Measurements from ENCODE around the gene JSRP1.
A peak's percentile ranks its signal among the peaks of the same experiment; 100 is the strongest.

JSRP1 gene

DNA sequence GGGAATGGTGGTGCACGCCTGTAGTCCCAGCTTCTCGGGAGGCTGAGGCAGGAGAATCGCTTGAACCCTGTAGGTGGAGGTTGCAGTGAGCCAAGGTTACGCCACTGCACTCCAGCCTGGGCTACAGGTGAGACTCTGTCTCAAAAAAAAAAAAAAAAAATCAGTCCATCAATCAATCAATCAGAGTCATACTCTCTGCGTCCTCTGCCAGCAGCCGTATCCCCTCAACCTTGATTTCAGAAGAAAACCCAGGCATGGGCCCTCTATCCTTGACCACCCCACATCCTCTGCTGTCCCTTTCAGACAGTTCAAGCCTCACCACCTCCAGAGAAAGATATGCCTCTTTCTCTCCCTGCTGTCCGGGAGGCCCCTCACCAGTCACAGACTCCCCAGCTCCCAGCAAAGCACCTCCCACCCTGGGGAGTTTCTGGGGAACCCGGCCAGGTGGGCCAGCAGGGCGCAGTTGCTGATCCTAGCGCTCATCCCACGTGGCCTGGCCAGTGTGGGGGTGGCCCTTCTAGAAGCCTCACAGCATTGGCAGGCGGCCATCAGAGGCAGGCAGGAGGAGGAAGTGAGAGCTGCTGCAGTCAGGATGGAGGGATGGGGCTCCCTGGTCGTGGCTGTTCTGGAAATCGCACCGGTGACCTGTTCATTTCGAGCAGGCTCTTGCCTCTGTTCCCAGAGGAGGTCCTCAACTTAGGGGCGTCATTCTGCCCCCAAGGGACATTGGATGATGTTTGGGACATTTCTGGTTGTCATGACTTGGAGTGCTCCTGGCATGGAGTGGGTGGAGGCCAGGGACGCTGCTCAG is 10.2 kb upstream of the JSRP1 start:
- DNase-seq (ENCODE audit: low spot score), result peak; percentile 83

DNA sequence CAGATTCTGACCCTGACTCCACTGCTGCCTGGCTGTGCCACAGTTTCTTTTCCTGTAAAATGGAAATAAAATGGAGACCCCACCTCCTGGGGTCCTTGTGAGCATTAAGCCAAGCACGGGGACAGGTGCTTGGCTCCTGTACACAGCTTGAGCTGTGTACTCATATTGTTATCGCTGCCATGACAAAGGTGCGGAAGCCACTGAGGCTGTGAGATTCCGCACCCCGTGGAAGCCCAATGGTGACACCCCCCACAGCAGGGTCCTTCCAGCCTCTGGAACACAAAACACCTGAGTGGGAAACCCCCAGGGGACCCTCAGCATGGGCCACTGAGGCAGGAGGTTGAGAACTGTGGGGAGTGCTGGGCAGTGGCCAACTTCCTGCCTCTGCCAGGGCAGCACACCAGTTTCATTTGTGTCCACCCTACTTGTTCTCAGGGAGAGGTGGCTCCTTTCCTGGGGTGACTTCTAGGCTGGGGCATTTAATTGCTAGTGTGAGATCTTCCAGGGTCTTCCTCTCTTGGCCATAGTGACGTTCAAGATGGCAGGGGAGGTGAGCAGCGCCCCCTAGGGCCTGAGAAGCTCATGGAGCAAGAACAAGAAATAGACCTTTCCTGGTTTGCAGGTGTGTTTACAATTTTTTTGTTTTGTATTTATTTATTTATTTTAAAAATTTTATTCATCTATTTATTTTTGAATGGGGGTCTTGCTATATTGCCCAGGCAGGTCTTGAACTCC is 5.4 kb upstream of the JSRP1 start:
- DNase-seq (ENCODE audit: low spot score), result no peak

DNA sequence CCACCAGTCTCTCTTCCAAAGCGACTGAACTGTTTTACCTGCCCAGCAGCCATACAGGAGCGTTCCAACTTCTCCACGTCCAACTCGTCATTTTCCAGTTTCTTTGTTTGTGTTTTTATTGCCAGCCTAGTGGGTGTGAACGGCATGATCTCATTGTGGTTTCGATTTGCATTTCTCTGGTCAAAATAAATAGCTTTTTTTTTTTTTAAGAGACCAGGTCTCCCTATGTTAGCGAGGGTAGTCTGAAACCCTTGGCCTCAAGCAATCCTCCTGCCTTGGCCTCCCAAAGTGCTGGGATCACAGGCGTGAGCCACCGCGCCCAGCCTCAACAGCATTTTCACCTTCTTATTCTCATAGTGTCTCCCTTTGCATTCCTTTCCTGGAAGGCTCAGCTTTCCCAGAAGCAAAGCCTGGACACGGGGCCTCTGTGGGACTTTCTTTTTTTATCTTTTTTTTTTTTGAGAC is 4.2 kb upstream of the JSRP1 start:
- no peak for DNase-seq (ENCODE audit: low spot score)

GRCh38 chr19:2259336-2259735 is 3.1 kb upstream of the JSRP1 start:
- DNase-seq (ENCODE audit: low spot score), result no peak

- no peak for DNase-seq (ENCODE audit: low spot score)
These were observed 938 bp downstream of the JSRP1 start for GRCh38 chr19:2255112-2255845.

DNA sequence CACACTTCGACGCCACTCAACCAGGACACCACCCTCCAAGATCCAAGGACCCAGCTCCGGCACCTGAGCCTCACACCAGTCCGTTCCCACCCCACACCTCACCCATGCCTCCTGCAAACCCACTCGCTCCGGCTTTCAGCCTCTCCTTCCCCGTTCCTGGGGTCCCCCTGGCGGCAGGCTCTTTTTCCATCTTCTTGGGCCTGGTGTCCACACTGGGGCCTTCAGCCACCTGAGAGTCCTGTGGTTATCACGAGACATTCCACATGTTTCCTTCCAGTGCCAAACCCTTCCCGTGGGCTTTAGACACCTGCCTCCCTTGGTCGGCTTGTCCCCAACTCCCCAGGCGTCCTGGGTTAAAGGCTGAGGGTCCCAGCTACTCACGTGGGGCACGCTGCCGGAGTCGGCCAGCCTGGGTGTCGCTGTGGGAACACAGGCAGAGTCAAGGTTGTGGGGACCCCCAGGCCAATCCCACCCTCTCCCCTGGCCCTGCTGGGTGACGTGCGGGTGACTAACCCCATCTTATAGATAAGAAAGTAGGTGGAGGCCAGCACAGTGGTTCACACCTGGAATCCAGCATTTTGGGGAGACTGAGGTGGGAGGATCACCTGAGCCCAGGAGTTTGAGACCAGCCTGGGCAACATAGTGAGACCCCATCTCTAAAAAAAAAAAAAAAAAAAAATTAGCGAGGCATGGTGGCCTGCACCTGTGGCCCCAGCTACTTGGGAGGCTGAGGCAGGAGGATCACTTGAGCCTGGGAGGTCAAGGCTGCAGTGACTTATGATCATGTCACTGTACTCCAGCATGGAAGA is 1.9 kb downstream of the JSRP1 start:
- DNase-seq (ENCODE audit: low spot score), result no peak

- DNase-seq (ENCODE audit: low spot score), result no peak
These were observed 2.8 kb downstream of the JSRP1 start for GRCh38 chr19:2253106-2254063.

DNA sequence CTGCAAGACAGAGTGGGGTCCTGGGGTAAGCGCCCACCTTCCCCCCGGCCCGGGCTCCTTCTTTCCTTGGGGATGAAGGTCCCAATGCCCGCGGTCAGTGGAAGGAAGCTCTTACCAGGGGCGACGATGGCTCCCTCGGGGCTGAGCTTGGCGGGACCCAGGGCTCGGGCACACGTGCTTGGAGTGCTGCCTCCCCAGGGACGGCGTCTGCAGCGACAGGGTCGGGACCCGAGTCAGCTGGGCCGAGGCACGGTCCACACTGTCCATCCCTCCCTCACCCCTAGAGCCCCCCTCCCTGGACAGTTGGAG is 3.5 kb downstream of the JSRP1 start:
- no peak for DNase-seq (ENCODE audit: low spot score)

- DNase-seq (ENCODE audit: low spot score), result no peak
These were observed 4.0 kb downstream of the JSRP1 start for GRCh38 chr19:2252055-2252796.

DNA sequence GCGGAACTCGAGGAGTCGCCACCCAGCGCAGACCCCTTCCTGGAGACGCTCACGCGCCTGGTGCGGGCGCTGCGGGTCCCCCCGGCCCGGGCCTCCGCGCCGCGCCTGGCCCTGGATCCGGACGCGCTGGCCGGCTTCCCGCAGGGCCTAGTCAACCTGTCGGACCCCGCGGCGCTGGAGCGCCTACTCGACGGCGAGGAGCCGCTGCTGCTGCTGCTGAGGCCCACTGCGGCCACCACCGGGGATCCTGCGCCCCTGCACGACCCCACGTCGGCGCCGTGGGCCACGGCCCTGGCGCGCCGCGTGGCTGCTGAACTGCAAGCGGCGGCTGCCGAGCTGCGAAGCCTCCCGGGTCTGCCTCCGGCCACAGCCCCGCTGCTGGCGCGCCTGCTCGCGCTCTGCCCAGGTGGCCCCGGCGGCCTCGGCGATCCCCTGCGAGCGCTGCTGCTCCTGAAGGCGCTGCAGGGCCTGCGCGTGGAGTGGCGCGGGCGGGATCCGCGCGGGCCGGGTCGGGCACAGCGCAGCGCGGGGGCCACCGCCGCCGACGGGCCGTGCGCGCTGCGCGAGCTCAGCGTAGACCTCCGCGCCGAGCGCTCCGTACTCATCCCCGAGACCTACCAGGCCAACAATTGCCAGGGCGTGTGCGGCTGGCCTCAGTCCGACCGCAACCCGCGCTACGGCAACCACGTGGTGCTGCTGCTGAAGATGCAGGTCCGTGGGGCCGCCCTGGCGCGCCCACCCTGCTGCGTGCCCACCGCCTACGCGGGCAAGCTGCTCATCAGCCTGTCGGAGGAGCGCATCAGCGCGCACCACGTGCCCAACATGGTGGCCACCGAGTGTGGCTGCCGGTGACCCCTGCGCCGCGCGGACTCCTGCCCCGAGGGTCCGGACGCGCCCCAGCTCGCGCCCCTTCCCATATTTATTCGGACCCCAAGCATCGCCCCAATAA is 4.8 kb downstream of the JSRP1 start:
- no peak for DNase-seq (ENCODE audit: low spot score)

DNA sequence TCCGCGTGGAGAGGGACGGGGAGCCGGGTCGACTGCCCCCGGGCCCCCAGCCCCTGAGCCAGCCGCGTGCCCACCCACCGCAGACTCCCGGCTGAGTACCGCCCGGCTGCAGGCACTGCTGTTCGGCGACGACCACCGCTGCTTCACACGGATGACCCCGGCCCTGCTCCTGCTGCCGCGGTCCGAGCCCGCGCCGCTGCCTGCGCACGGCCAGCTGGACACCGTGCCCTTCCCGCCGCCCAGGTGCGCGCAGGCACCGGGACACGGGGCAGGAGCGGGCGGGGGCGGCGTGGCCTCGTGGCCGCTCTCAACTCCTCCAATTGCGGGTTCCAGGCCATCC is 5.5 kb downstream of the JSRP1 start:
- DNase-seq (ENCODE audit: low spot score), result no peak

GRCh38 chr19:2249880-2250765 is 6.1 kb downstream of the JSRP1 start:
- DNase-seq (ENCODE audit: low spot score), result no peak

DNA sequence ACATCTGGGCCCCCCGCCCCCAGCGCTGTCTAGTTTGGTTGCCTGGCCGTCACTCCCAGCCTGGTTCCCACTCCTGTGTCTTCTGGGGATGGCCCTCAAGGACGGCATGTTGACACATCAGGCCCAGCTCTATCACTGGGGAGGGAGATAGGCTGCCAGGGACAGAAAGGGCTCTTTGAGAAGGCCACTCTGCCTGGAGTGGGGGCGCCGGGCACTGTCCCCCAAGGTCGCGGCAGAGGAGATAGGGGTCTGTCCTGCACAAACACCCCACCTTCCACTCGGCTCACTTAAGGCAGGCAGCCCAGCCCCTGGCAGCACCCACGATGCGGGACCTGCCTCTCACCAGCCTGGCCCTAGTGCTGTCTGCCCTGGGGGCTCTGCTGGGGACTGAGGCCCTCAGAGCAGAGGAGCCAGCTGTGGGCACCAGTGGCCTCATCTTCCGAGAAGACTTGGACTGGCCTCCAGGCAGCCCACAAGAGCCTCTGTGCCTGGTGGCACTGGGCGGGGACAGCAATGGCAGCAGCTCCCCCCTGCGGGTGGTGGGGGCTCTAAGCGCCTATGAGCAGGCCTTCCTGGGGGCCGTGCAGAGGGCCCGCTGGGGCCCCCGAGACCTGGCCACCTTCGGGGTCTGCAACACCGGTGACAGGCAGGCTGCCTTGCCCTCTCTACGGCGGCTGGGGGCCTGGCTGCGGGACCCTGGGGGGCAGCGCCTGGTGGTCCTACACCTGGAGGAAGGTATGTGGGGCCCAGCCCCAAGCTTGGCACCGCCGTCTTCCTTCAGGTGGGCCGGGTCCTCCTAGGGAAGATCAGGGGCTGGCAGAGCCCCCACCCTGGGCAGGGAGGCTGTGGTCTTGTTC is 7.0 kb downstream of the JSRP1 start, which contains the start of gene AMH:
Gene AMH (plus strand): TSS at position 314 of the 857 bp plus-strand sequence. CDS start 10 bp downstream, at position 324.
- no peak for DNase-seq (ENCODE audit: low spot score)

GRCh38 chr19:2248136-2249009 is 7.8 kb downstream of the JSRP1 start:
- no peak for DNase-seq (ENCODE audit: low spot score)

- no peak for DNase-seq (ENCODE audit: low spot score)
These were observed 8.7 kb downstream of the JSRP1 start for GRCh38 chr19:2247433-2248101.
